Activated CD8-positive, alpha-beta memory T cell treated with anti-CD3 and anti-CD28 coated beads, Interleukin-2, amount 50 U/mL, for 48 hours (primary cell): ENCODE results near the gene CAMLG.
A peak's percentile ranks its signal among the peaks of the same experiment; 100 is the strongest.
"Not testable (repeated sequence)": the region's sequence is repeated elsewhere in the genome, so short reads cannot be mapped to it uniquely, and the experiment has no call there.

Experiments
- DNase-seq: peaks from one replicate; pipeline ENCODE4 v3.0.0-alpha.2; 2020

Gene CAMLG

GRCh38 chr5:134738133-134738962 lies at the start of gene CAMLG:
TSS of gene CAMLG (plus strand) at chr5:134738548. CDS start at chr5:134738621, 73 bp downstream.
- DNase-seq, result peak; percentile 97

- DNase-seq, result not testable (repeated sequence)
Measured at GRCh38 chr5:134690144-134690543, 48.2 kb upstream of the CAMLG start.

- no peak for DNase-seq
Measured at GRCh38 chr5:134692722-134693121, 45.6 kb upstream of the CAMLG start.

GRCh38 chr5:134708301-134708700 lies 30.0 kb upstream of the CAMLG start:
- DNase-seq, result no peak

- no peak for DNase-seq
Measured at GRCh38 chr5:134714120-134714519, 24.2 kb upstream of the CAMLG start.

GRCh38 chr5:134714541-134714940 lies 23.8 kb upstream of the CAMLG start:
- DNase-seq, result no peak

GRCh38 chr5:134715466-134715865 lies 22.9 kb upstream of the CAMLG start:
- DNase-seq, result not testable (repeated sequence)

- no peak for DNase-seq
Measured at GRCh38 chr5:134724872-134725271, 13.5 kb upstream of the CAMLG start.

- no peak for DNase-seq
Measured at GRCh38 chr5:134732819-134733218, 5.5 kb upstream of the CAMLG start.

- DNase-seq, result no peak
Measured at GRCh38 chr5:134735243-134735642, 3.1 kb upstream of the CAMLG start.

GRCh38 chr5:134736173-134736812 lies 2.1 kb upstream of the CAMLG start:
- no peak for DNase-seq

GRCh38 chr5:134738963-134739661 lies 764 bp downstream of the CAMLG start:
- DNase-seq, result no peak

- DNase-seq, result no peak
Measured at GRCh38 chr5:134741052-134741451, 2.7 kb downstream of the CAMLG start.

- no peak for DNase-seq
Measured at GRCh38 chr5:134742134-134742533, 3.8 kb downstream of the CAMLG start.

GRCh38 chr5:134749415-134749814 lies 11.1 kb downstream of the CAMLG start:
- DNase-seq, result no peak

- no peak for DNase-seq
Measured at GRCh38 chr5:134758176-134758503, 19.8 kb downstream of the CAMLG start.

- peak; percentile 97 for DNase-seq
Measured at GRCh38 chr5:134758504-134759341, 20.4 kb downstream of the CAMLG start, which contains the start of gene DDX46. TSS of gene DDX46 (plus strand) at chr5:134758779. CDS start at chr5:134758939, 160 bp downstream.

GRCh38 chr5:134767528-134768291 lies 29.4 kb downstream of the CAMLG start:
- not testable (repeated sequence) for DNase-seq

- DNase-seq, result no peak
Measured at GRCh38 chr5:134769206-134769605, 30.9 kb downstream of the CAMLG start.

- DNase-seq, result no peak
Measured at GRCh38 chr5:134772461-134773125, 34.2 kb downstream of the CAMLG start.

GRCh38 chr5:134777366-134777765 lies 39.0 kb downstream of the CAMLG start:
- no peak for DNase-seq
